Left kidney (tissue), 2 donors: ENCODE data around the gene CUL3. TPM values are rescaled to one million over a fixed set of nuclear protein-coding genes. Genes with fewer than 3 reads are reported as not detected.
"Not testable (repeated sequence)": the region's sequence is repeated elsewhere in the genome, so short reads cannot be mapped to it uniquely, and the experiment has no call there.

Experiments used
- DNase-seq: peaks from one replicate; pipeline ENCODE4 v3.0.0-alpha.2; 2013
- polyA plus RNA-seq: library from polyadenylated mRNA; unstranded; fragments of 120-200 nt; gene quantifications from one replicate; pipeline ENCODE4 v1.2.1, GENCODE V29; 2013; ENCODE audit not compliant: insufficient read length

Gene CUL3
- polyA plus RNA-seq, 1 donor: 136 TPM

DNA sequence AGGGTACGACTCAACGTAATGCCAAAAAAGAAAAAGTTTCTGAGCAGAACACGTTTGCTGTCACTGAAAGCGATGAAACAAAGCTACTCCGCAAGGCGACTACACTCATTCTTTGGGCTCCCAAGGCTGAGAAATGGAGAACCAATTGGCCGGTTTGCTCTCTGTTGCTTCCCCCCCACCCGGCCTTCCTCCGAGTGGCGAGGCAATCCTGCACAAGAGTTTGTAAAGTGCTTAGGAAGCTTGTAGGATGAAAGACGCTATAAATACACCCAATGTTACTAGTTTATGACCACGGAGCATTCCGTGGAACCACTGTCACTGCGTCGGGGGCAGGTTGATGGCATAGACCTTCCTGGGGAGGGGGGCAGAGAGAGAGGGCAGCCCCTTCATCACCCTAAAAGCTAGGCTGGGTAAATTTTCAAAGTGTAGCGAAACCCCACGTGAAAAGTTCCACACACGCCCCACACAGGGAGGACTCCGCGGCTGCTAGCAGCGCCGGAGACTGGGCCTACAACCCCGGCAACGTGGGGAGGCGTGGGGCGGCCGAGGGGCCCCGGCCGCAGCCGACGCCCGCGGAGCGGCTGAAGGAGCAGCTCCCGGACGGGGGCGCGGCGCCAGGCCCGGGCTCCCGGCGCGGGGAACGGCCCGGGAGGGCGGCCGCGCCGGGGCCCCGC is 915 bp downstream of the CUL3 start:
- DNase-seq: peak; percentile 27

DNA sequence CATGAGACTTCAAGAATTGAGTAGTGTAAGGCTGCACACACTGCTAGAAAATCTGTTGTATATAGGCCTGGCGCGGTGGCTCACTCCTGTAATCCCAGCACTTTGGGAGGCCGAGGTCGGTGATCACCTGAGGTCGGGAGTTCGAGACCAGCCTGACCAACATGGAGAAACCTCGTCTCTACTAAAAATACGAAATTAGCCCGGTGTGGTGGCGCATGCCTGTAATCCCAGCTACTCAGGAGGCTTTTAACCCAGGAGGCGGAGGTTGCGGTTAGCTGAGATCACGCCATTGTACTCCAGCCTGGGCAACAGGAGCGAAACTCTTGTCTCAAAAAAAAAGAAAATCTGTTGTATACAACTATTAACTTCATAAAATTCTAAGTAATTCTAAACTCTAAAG is 2.1 kb downstream of the CUL3 start:
- not testable (repeated sequence) for DNase-seq

DNA sequence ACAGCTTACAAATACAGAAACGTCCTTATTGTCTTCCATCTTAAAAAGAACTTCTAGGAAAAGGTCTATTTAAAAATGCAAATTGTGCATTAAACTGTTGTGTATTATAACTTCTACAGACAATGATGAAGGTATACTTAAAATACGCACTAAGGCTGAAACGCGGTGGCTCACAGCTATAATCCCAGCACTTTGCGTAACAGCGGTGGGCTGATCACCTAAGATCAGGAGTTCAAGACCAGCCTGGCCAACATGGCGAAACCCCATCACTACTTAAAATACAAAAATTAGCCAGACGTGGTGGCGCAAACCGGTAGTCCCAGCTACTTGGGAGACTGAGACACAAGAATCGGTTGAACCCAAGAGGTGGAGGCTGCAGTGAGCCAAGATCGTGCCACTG is 4.9 kb downstream of the CUL3 start:
- DNase-seq: no peak

DNA sequence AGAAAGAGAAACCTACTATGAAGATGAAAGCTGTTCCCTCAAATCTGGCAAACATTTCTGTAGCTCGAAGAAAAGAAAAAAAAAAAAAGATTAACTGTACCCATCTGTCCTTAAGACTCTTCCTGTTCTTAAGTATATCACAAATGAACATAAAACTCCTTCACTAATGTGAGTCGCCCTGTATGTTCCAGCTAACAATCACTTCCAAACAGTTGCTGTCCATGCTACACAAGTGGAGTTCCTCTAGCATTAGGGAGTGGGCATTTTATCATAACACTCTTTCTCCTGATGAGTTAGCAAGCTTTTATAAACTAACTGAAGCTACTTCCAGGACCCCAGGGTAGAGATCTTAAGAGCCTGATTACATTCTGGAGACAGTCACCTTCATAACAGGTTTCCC is 5.8 kb downstream of the CUL3 start:
- no peak for DNase-seq

DNA sequence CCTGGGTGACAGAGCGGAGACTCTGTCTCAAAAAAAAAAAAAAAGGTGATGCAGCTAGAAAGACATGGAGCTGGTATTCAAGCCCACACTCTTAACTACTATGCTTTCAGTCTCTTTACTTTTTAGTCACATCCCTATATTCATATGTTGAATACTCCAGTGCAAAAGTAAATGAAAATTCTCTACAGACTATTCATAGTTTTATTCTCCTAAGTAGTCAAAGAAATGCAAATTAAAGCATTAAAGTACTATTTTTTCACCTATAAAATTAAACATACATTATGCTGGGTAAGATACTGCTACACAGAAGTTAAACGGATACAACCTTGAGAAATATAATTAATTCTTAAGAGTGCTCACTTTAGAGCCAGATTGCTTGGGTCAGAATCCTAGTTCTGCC is 7.6 kb downstream of the CUL3 start:
- no peak for DNase-seq

DNA sequence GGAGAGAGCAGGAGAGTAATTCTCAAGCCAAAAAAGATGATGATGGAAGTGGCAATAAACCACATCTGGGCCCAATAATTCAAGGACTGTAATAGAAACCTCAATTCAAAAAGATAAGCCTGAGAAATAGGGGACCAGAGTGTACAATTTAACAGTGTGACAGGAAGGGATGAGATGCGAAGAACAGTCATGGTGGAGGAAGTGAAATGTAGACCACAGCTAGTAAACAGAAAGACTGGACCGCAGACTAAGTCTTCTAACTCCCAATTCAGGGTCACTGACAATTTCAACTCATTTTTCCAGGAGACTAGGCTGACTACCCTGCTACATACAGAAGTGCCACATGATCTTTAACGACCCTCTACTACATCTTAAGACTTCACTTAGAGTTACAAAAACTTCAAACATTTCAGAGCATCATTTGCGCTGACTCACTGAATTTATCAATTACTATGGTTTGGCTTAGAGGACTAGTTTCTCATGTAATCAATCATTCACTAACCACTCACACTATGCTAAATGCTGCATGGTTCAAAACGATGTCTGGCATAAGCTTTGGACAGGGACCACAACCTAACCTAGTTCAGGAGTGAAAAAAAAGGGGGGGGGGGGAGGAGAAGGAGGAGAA is 9.0 kb downstream of the CUL3 start:
- no peak for DNase-seq

DNA sequence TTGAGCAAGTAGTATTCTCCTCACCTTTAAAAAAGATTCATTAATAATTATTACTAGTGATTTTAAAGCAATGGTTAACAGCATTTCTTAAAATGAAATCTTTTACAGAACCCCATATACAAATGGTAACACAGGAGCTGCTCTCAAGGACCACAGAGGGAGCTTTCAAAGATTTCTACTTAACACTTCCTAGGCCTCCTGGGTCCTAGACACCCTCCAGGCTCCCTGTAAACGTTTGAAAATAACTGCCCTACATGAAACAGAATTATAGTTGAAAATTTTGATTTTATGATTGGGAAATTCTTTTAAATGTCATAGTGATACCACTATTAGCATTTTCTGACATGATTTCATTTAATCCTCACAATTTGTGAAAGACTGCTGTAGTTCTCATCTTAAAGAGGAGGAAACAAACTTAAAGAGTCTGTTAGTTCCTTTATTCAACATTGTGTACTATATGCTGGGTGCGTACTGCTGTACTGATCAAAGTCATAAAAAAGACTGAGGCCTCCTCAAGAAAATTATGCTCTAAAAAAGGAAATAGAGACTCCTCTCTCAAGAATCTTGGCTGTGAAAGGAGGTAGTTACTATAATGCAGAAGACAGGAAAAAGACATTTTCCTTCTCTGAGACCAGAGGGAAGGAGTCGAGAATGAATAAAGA is 10.6 kb downstream of the CUL3 start:
- DNase-seq: no peak

DNA sequence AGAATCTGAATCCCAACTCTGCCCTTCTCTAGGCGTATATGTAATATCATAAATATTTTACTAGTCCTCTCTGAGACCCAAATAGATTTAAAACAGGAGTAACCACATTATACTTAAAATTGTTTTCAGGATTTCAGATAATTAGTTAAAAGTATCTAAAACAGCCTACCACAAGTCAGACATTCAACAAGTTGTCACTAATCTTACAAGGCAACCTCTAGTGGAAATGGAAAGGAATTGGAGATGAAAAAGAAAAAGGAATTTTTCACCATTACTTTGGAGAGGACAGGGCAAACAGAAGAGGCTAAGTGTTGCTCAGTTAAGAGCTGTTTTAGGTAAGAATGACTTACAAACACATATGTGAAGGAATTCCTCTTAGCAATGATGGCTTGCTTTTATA is 11.4 kb downstream of the CUL3 start:
- no peak for DNase-seq

DNA sequence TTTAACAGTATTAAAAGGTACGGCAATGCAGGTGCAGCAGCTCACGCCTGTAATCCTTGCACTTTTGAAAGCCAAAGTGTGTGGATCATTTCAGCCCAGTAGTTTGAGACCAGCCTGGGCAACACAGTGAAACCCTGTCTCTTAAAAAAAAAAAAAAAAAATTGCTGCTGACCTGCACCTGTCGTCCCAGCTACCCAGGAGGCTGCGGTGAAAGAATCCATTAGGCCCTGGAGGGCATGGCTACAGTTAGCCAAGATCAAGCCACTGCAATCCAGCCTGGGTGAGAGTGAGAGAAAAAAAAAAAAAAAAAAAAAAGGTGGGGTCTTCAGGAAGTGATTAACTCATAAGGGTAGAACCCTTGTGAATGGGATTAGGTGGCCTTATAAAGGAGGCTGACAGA is 12.8 kb downstream of the CUL3 start:
- DNase-seq: no peak

DNA sequence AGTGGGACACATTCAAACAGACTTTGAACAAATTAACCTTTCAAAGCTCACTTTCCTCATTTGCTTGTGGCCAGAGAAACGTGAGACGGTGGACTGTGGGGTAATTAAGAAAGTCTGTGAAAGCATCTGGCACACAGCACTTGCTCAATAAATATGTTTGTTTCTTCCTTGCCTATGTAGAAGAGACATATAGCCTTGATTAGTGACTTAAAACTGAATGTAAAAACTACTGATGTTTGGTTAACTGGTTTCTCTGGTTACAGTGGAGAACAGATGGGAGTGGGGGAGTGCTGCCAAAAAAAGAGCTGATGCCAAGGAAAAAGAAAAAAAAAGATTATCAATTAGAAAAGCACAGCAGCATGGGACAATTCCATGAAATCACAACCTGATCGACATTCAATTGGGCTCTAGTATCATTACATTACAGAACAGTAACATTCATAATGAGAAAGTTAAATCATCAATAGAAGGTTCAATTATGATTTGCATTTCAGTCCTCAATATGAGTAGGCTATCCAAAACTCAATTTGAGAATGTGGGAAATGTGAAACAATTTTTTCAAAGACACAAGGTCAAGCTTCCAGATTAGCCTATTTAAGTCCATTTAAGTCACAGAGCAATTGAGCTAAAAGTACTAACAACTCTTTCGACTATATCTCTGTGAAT is 14.7 kb downstream of the CUL3 start:
- no peak for DNase-seq

DNA sequence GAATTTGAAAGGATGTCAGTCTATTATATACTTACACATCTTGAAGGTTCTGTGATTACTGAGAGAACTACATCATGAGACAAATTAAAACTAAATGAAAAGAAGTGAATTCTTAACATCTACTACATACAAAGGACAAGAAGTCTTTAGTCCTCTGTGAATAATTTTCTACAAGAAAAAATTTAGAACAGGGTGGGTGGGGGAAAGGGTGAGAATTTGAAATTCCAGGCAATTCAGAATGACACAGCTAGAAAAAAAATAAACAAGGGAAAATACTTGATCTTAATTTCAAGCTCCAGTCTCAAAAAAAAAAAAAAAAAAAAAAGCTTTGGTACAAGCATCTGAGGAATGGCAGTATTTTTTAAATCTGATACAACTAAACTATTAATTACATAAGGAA is 15.5 kb downstream of the CUL3 start:
- DNase-seq: no peak

DNA sequence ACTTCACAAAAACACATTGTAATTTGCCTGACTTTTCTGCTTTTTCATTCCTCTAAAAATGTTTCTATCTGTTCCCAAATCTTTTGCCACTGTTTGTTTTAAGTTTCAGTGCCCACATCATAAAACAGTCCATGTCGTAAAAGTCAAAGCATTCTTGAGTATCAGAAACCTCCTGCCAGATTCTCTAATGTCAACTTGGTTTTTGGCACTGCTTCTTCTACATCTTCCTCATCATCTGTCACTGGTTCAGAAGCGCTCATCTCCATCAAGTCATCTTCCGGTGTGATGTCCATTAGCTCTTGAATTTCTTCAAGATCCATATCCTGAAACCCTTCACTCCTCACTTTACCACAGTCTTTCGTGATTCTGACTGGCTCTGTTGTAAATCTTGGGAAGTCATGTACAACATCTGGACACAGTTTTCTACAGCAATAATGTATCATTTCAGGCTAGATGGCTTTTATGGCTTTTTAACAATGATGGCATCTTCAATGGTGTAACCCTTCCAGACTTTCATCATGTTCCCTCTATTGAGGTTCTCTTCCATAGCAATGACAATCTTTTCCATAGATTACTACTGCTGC is 19.6 kb downstream of the CUL3 start:
- DNase-seq: no peak

DNA sequence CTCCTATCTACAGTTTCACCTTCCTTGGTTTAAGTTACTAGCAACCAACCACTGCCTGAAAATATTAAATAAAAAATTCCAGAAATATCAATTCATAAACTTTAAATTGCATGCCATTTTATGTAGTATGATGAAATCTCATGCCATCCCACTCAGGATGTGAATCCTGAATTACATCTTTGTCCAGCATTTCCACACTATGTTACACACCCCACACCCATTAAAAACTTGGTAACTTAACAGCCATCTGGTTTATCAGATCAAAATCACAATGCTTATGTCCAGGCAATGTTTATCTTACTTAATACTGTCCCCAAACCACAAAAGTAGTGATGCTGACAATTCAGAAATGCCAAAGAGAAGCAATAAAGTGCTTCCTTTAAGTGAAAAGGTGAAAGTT is 21.6 kb downstream of the CUL3 start:
- no peak for DNase-seq

DNA sequence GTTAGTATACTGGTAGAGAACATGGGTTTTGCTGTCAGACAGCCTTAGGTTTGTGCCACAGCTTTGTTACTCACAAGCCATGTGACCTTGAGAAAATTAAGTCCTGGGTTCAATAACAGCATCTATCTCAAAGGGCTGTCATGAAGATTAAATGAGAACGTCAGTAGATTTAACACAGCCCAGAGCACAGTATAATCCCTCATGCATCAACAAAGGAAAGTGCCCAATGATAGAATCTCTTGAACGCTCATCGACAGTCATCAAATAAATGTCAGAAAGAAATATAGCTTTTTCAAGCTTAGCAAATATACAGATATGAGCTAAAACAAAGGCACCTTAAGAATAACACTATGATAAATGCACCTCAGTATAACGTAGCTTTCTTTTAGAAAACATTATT is 22.3 kb downstream of the CUL3 start:
- no peak for DNase-seq

DNA sequence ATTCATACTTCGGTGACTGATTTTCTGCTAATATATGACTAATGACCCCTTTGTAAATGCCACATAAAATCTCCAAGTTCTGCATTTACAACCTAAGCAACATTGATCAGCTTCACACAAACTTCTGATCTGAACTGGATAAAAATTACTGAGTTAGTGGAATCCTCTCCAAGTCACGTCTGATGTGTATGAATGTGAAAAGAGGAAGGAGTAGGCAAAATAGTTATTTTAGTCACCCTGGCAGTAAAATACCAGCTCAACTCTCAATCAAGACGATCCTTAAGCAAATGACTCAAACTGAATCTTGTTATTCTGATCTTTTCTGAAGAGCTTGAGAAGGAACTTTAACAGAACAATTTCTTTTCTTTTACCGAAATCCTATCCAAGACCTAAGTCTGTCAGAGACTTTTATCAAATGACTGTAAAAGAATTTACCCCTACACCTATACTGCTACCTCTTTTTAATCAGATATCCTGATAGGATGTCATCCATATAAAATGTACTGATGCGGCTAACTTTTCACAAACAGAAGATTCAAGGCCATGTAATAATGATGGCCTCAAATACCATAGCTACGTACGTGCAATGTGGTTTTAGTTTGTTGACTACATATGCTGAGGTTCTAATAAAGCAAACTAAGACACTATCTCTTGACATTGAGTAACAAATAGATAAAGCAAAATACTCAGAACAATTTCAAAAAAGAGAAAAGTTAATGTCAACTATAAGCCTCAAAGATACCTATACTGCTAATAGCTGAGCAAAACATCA is 23.7 kb downstream of the CUL3 start:
- no peak for DNase-seq

DNA sequence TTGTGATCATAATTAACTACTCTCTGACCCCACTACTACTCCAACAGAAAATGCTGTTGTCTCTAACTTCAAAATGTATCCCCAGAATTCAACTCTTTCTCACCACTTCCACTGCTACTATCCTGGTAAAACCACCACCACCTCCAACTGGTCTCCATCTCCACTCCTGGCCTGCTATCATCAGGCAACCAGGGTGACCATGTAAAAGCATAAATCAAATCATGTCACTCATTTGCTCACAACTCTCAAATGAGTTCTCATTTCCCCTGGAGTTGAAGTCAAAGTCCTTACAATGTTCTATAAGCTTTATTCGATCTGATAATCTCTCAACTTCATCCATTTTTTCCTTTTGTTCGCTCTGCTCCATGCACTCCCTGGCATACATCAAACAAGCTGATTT is 24.6 kb downstream of the CUL3 start:
- DNase-seq: no peak

DNA sequence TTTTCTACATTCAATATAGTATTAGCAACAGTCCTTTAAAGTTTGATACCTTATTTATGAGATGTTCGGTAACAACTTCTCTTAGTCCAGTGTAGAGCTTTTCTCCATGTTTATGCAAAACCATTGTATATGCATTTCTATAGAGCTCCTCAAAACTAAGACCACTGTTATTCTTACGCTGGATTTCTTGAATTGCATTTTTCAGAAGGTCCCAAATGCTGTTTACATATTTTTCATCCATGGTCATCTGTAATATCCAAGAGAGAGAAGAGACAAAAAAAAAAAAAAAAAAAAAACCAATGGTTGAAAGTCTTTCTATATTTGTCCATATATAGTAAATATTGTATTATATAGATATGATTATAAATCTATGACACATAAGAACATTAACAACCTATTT is 27.6 kb downstream of the CUL3 start:
- no peak for DNase-seq

DNA sequence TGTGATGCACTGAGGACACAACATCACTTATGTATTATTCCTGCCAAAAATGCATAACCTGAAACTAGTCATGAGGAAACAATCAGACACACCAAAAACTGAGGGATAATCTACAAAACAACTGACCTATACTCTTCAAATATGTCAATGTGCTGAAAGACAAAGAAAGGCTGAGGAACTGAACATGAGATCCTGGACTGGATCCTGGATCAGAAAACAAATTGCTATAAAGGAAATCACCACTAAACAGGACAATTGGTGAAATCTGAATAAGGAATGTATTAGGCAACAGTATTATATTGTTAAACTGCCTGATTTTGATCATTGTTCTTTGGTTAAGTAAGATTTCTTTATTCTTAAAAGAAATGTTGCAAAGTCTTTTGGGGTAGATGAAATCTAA is 28.8 kb downstream of the CUL3 start:
- no peak for DNase-seq

DNA sequence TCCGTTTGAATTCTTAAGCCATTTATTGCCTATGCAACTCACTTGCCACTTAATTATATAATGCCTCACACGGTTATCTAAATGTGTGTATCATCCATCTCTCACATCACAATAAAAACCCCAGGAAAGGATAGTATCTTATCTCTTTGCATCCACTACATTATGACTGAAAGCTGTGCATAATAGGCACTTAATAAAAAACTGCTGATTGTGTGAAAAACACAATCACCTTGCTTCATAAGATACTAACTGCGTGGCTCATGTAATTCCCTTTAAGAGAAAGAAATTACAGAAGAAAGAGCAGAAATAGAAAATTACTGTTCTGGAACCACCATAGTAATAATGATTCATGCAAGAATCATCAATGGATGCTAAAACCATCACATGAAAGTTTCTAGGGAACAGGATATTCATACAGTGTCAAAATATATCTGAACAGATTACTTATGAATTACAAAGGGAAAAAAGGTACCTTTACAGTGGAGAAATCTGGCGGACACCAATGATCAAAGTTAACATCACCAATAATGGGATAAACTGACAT is 29.3 kb downstream of the CUL3 start:
- DNase-seq: no peak

DNA sequence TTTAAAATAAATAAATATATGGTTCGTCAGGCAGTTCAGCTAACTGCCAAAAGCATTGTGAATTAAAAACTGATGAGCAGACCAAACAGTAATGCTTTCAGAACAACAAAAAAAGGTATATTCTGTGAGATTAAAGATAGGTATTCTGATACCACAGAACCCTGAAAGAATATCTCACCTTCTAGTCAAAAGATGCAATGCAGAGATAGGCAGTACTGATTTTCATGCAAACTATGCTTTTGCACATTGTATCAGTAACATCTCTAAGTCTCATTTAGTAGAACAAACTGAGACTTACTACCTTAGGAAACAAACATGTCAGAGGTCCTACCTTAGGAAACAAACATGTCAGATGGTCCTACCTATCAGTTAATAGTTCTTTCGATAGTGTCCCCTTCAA is 32.4 kb downstream of the CUL3 start:
- no peak for DNase-seq

DNA sequence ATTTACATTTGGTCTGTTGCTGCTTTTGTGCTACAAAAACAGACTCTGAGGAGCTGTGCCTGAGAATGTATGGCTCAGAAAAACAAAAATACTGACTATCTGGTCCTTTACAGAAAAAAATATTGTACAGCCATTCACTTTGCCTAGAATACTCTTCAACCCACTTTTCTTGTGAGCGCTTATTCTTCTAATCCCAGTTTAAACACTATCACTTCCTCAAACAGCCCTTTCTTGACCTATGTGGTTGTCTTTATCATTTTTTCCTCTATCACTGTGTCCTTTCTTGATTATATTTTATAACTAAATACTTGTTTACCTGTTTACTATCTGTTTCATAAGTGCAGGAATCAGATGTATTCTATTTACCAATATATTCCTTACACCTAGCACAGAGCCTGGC is 33.5 kb downstream of the CUL3 start:
- DNase-seq: no peak

DNA sequence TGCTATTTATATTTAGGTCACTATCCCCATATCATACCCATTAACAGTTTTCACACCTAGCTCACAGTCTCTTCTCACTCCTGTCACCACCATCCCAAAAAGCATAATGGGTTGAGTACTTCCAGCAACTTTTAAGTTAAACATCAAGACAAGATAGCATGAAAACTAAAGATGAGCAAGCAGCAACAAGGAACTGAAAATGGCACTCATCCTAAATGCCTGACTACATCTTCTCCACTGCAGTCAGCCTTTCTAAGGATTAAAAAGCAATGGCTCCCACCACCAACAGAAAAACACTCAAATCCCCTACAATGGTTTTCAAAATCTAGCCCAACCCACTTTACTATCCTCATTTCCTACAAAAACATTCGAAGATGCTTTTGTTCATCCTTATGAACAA is 38.2 kb downstream of the CUL3 start:
- DNase-seq: no peak
